Osteoblast (primary cell): ENCODE data around the gene MSMO1. TPM values are rescaled to one million over a fixed set of nuclear protein-coding genes. Genes with fewer than 3 reads are reported as not detected.

ENCODE experiments used
- DNase-seq: peaks from one replicate; pipeline ENCODE4 v3.0.0; 2011; ENCODE audit warnings: low spot score, mixed read lengths; ENCODE audit not compliant: insufficient read length; ENCODE audit errors: missing footprints
- H2AFZ ChIP-seq: 2 replicates; pipeline ENCODE4 v1.6.0; 2011; ENCODE audit warnings: mild to moderate bottlenecking, low read length
- H3K27ac ChIP-seq: 2 replicates; pipeline ENCODE4 v1.5.1; 2011; ENCODE audit warnings: mild to moderate bottlenecking, low read depth, low read length, moderate library complexity
- H3K27me3 ChIP-seq: 2 replicates; pipeline ENCODE4 v1.6.0; 2012; ENCODE audit warnings: mild to moderate bottlenecking, control low read depth, inconsistent platforms, low read length, moderate library complexity; ENCODE audit not compliant: insufficient read depth
- H3K36me3 ChIP-seq: 2 replicates; pipeline ENCODE4 v1.5.1; 2011; ENCODE audit warnings: mild to moderate bottlenecking, low read length, control low read depth, moderate library complexity; ENCODE audit not compliant: insufficient read depth
- H3K4me1 ChIP-seq: 2 replicates; pipeline ENCODE4 v1.5.1; 2011; ENCODE audit warnings: mild to moderate bottlenecking, low read length, control low read depth, moderate library complexity; ENCODE audit not compliant: insufficient read depth
- H3K4me2 ChIP-seq: 2 replicates; pipeline ENCODE4 v1.6.0; 2011; ENCODE audit warnings: mild to moderate bottlenecking, low read length; ENCODE audit not compliant: insufficient read depth
- H3K4me3 ChIP-seq: fragments of 200-600 bp; sonication (generic); 3 replicates; pipeline ENCODE4 v1.5.1; 2012; ENCODE audit warnings: mild to moderate bottlenecking, low read length, inconsistent platforms; ENCODE audit not compliant: insufficient read depth
- H3K79me2 ChIP-seq: 2 replicates; pipeline ENCODE4 v1.6.0; 2012; ENCODE audit warnings: mild to moderate bottlenecking, low read length, control low read depth, inconsistent platforms; ENCODE audit not compliant: insufficient read depth
- H3K9me3 ChIP-seq: 2 replicates; pipeline ENCODE4 v1.5.1; 2011; ENCODE audit warnings: low read depth, low read length, control low read depth
- H4K20me1 ChIP-seq: 2 replicates; pipeline ENCODE4 v1.6.0; 2012; ENCODE audit warnings: mild to moderate bottlenecking, low read length, control low read depth; ENCODE audit not compliant: insufficient read depth
- CTCF ChIP-seq: IDR thresholded peaks from 2 replicates; pipeline ENCODE4 v1.5.1; 2011; ENCODE audit warnings: mild to moderate bottlenecking, low read depth, low read length, moderate library complexity; ENCODE audit errors: extremely low read depth
- total RNA-seq: library from RNA; depleted of rRNA; stranded (reverse); fragments of >200 nt; gene quantifications from 2 replicates; pipeline ENCODE4 v1.2.3, GENCODE V29; 2012

MSMO1 gene
- total RNA-seq, 1 donor = 238 TPM

- Histone ChIP-seq H3K4me2 (no peak overlapping the region), H3K36me3 (no peaks in the 10 kb centered on the region), H4K20me1 (no peaks in the 10 kb centered on the region), H3K27ac (no peak overlapping the region), H3K4me1 (peaks cover 25% of the 10 kb centered on the region), H3K9me3 (no peaks in the 10 kb centered on the region), H3K27me3 (no peaks in the 10 kb centered on the region), H3K4me3 (no peak overlapping the region), H3K79me2 (peaks cover 25% of the 10 kb centered on the region), H2AFZ (no peak overlapping the region)
- TF ChIP-seq CTCF = no peak
- DNase-seq = no peak
These were observed 2.6 kb upstream of the MSMO1 start for GRCh38 chr4:165324918-165325304.

DNA sequence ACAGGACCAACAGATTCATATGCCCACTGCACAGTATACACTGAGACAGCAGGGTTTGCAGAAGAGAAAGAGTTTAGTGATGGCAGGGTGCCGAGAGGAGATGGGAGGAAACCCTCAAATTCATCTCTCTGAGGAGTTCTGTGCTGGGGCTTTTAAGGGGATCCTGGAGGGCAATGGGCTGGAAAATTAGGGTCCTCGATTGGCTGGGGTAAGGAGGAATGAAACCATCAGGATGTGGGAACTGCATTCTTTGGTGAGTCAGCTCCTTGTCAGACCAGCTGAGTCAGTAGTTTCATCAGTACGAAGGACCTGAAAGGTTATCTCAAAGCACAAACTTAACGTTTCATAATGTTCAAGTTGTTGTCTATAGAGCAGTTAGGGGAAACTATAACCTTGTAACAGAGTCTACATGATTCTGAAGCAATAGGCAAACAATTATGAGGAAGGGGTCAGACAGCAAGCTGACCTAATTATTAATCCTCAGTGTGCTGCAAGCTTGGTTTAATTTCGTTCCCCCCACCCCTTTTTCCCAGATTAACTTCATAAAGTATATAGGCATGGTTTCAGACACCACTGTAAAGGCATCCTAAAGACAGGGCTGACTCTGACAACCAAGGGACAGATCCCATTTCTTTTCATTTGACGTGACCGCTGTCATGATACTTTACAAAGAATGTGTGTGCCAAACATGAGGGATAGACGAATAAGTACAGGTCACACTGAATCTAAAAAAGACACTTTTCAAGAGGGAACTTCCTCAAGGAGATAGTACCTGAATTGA, 1.5 kb upstream of the MSMO1 start:
- no peak for TF ChIP-seq CTCF
- Histone ChIP-seq H2AFZ (peak overlapping the region; percentile 92), H4K20me1 (peaks cover 5% of the 10 kb centered on the region), H3K36me3 (no peaks in the 10 kb centered on the region), H3K27me3 (no peaks in the 10 kb centered on the region), H3K79me2 (peaks cover 35% of the 10 kb centered on the region), H3K4me3 (peak overlapping the region; percentile 96), H3K9me3 (no peaks in the 10 kb centered on the region), H3K4me1 (peaks cover 25% of the 10 kb centered on the region), H3K4me2 (peak overlapping the region; percentile 88), H3K27ac (peak overlapping the region; percentile 93)
- no peak for DNase-seq

DNA sequence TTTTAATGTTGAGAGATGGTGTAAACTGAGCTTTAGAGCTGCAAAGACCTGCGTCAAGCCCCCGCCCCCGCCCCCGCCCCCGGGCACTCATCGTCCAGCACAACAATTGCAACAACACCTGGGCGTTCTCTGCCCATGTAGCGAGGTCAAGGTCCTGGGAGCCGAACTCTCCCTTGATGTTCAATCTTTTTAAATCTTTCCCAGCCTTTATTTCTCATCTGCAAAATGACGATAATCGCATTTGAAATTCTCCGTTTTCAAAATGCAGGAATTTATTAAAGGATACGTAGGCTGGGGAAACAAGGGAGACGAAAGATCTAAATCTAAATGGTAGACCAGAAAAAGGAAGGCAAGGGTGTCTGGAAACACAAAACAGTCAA, 648 bp upstream of the MSMO1 start:
- TF ChIP-seq CTCF = no peak
- H4K20me1 ChIP-seq = peaks cover 5% of the 10 kb centered on the region
- peak overlapping the region; percentile 92 for H2AFZ ChIP-seq
- H3K36me3 ChIP-seq = no peaks in the 10 kb centered on the region
- H3K4me1 ChIP-seq = peaks cover 25% of the 10 kb centered on the region
- H3K27ac ChIP-seq = peak overlapping the region; percentile 93
- H3K27me3 ChIP-seq = no peaks in the 10 kb centered on the region
- H3K4me3 ChIP-seq = peak overlapping the region; percentile 96
- H3K79me2 ChIP-seq = peaks cover 44% of the 10 kb centered on the region
- DNase-seq = no peak
- no peaks in the 10 kb centered on the region for H3K9me3 ChIP-seq
- H3K4me2 ChIP-seq = peak overlapping the region; percentile 88

DNA sequence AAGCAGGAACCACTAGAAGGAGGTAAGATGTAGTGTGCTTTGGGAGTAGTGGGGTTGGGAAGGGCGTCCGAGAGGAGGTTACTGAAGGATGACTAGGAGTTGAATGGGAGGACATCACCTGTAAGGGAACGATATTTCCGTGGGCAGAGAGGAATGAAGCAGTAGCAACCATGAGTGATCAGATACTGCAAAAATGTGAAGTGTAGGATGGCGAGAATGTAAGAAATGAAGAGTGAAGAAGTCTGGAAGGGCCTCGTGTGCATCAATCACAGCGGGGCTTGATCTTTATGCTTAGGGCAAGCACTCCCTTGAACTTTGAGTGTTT, 594 bp downstream of the MSMO1 start:
- H3K27ac ChIP-seq = peak overlapping the region; percentile 62
- DNase-seq = no peak
- H3K79me2 ChIP-seq = peaks cover 56% of the 10 kb centered on the region

More for the DNA sequence above, 594 bp downstream of the MSMO1 start:
- Histone ChIP-seq H3K9me3 (no peaks in the 10 kb centered on the region), H3K4me1 (peaks cover 25% of the 10 kb centered on the region), H2AFZ (peak overlapping the region; percentile 89), H3K36me3 (no peaks in the 10 kb centered on the region), H3K4me2 (peak overlapping the region; percentile 95), H4K20me1 (peaks cover 5% of the 10 kb centered on the region), H3K27me3 (no peaks in the 10 kb centered on the region), H3K4me3 (peak overlapping the region; percentile 96)
- TF ChIP-seq CTCF = no peak
